Vagina (tissue), 2 donors: ENCODE results near the gene CTSZ. TPM values are rescaled to one million over a fixed set of nuclear protein-coding genes. Genes with fewer than 3 reads are reported as not detected.

Experiments
- DNase-seq, 2 donors: peaks; one replicate each; pipeline ENCODE4 v3.0.0-alpha.2; 2017; ENCODE audit errors: extremely low spot score in 2 of 2
- H3K27ac ChIP-seq: fragments of 200-600 bp; sonication (generic); one replicate; pipeline ENCODE4 v1.5.1; 2019
- H3K27me3 ChIP-seq: fragments of 200-600 bp; sonication (generic); one replicate; pipeline ENCODE4 v1.5.1; 2019
- H3K36me3 ChIP-seq, 2 donors: fragments of 200-600 bp; sonication (generic); one replicate each; pipeline ENCODE4 v1.5.1; 2017 to 2019
- H3K4me1 ChIP-seq: fragments of 200-600 bp; sonication (generic); one replicate; pipeline ENCODE4 v1.5.1; 2019
- H3K4me3 ChIP-seq, 2 donors: fragments of 200-600 bp; sonication (generic); 1 replicate in 1 of 2; 2 replicates in 1 of 2; pipeline ENCODE4 v1.5.1; 2016 to 2019
- H3K9me3 ChIP-seq: fragments of 200-600 bp; sonication (generic); one replicate; pipeline ENCODE4 v1.5.1; 2019
- CTCF ChIP-seq, 3 experiments: fragments of 450-650 bp in 2 of 3; fragments of 200-600 bp in 1 of 3; sonication (generic) in 1 of 3; IDR thresholded peaks; one replicate each; pipeline ENCODE4 v1.5.1; 2017 to 2019; ENCODE audit warnings: antibody characterized with exemption in 3 of 3, mild to moderate bottlenecking in 2 of 3, moderate library complexity in 2 of 3
- POLR2A ChIP-seq, 2 donors: fragments of 450-650 bp; IDR thresholded peaks; one replicate each; pipeline ENCODE4 v1.6.1; 2017; ENCODE audit warnings: antibody characterized with exemption in 2 of 2, mild to moderate bottlenecking in 2 of 2, moderate library complexity in 2 of 2
- POLR2AphosphoS5 ChIP-seq, 2 donors: sonication (generic); formaldehyde crosslinking; IDR thresholded peaks; one replicate each; pipeline ENCODE4 v1.9.0; 2017; ENCODE audit warnings: antibody characterized with exemption in 2 of 2, mild to moderate bottlenecking in 2 of 2, low read depth in 1 of 2; ENCODE audit not compliant: insufficient read depth in 1 of 2
- intact Hi-C: fragments of 100-400 bp; cut with DNase I; formaldehyde crosslinking; loops from one replicate; pipeline ENCODE4 v1.15.1; 2023
- total RNA-seq: library from RNA; depleted of rRNA; stranded (reverse); fragments of >200 nt; gene quantifications from one replicate; pipeline ENCODE4 v1.2.3, GENCODE V29; 2016

Gene CTSZ
- total RNA-seq, 1 donor from 2014 or later: 128 TPM

- Histone ChIP-seq H3K4me1 (no peaks in the 10 kb centered on the region), H3K36me3 (peaks cover 6 to 95% of the 10 kb centered on the region in 2 donors), H3K27ac (no peak overlapping the region), H3K9me3 (no peaks in the 10 kb centered on the region), H3K4me3 (no peak overlapping the region), H3K27me3 (no peaks in the 10 kb centered on the region)
- no peak for DNase-seq
- intact Hi-C loops: no loop called here
- TF ChIP-seq POLR2A (IDR thresholded peaks at IDR 0.05) (no peak), CTCF (IDR thresholded peaks at IDR 0.05) (no peak), POLR2AphosphoS5 (IDR thresholded peaks at IDR 0.05; ENCODE audit: insufficient read depth in 1 of 2, low read depth in 1 of 2) (no peak)
Measured at GRCh38 chr20:58991715-58992114, 15.3 kb downstream of the CTSZ start.

- no peaks in the 10 kb centered on the region for H3K9me3 ChIP-seq
- H3K27me3 ChIP-seq: no peaks in the 10 kb centered on the region
- TF ChIP-seq POLR2A (IDR thresholded peaks at IDR 0.05) (no peak), CTCF (IDR thresholded peaks at IDR 0.05) (no peak), POLR2AphosphoS5 (IDR thresholded peaks at IDR 0.05; ENCODE audit: insufficient read depth in 1 of 2, low read depth in 1 of 2) (no peak)
- H3K4me1 ChIP-seq: no peaks in the 10 kb centered on the region
- H3K36me3 ChIP-seq: peaks cover 8 to 92% of the 10 kb centered on the region in 2 donors
- no peak overlapping the region for H3K27ac ChIP-seq
- no peak overlapping the region for H3K4me3 ChIP-seq
- intact Hi-C loops: no loop called here
- DNase-seq: no peak
Measured at GRCh38 chr20:58990651-58991445, 16.2 kb downstream of the CTSZ start.

GRCh38 chr20:58989196-58989595 is 17.9 kb downstream of the CTSZ start:
- no peak for TF ChIP-seq CTCF (IDR thresholded peaks at IDR 0.05)
- TF ChIP-seq POLR2AphosphoS5 (IDR thresholded peaks at IDR 0.05; ENCODE audit: insufficient read depth in 1 of 2, low read depth in 1 of 2): no peak
- no peak for TF ChIP-seq POLR2A (IDR thresholded peaks at IDR 0.05)
- Histone ChIP-seq H3K27me3 (no peaks in the 10 kb centered on the region), H3K4me1 (peaks cover 13% of the 10 kb centered on the region), H3K9me3 (no peaks in the 10 kb centered on the region), H3K27ac (no peak overlapping the region), H3K36me3 (peaks cover 8 to 77% of the 10 kb centered on the region in 2 donors), H3K4me3 (no peak overlapping the region)
- intact Hi-C loops: no loop called here
- DNase-seq: no peak

- no peak for DNase-seq
- Histone ChIP-seq H3K27ac (no peak overlapping the region), H3K27me3 (no peaks in the 10 kb centered on the region), H3K9me3 (no peaks in the 10 kb centered on the region), H3K4me1 (peaks cover 20% of the 10 kb centered on the region), H3K36me3 (peaks cover 8 to 70% of the 10 kb centered on the region in 2 donors), H3K4me3 (no peak overlapping the region)
- intact Hi-C loops: no loop called here
- TF ChIP-seq POLR2AphosphoS5 (IDR thresholded peaks at IDR 0.05; ENCODE audit: insufficient read depth in 1 of 2, low read depth in 1 of 2) (no peak), POLR2A (IDR thresholded peaks at IDR 0.05) (no peak)
Measured at GRCh38 chr20:58988565-58988882, 18.5 kb downstream of the CTSZ start.

- no peak for DNase-seq
- Histone ChIP-seq H3K27me3 (no peaks in the 10 kb centered on the region), H3K36me3 (peaks cover 8 to 65% of the 10 kb centered on the region in 2 donors), H3K4me1 (peaks cover 25% of the 10 kb centered on the region), H3K9me3 (no peaks in the 10 kb centered on the region), H3K4me3 (no peak overlapping the region), H3K27ac (no peak overlapping the region)
- TF ChIP-seq CTCF (IDR thresholded peaks at IDR 0.05): no peak
- intact Hi-C loops: no loop called here
Measured at GRCh38 chr20:58987790-58988564, 19.1 kb downstream of the CTSZ start.
